T-cell (primary cell): ENCODE data around the gene ERC2. TPM values are rescaled to one million over a fixed set of nuclear protein-coding genes. Genes with fewer than 3 reads are reported as not detected.

Source experiments
- ATAC-seq, 4 experiments: fragments of 200-7000 bp in 3 of 4; fragments of 150-1000 bp in 1 of 4; cut with Tn5 transposase; replicated peaks in 1 of 4; 1 replicate in 3 of 4; 2 replicates in 1 of 4; pipeline ENCODE4 v1.10.0; 2021; ENCODE audit warnings: moderate library complexity in 3 of 4, mild to moderate bottlenecking in 2 of 4, moderate number of reproducible peaks in 1 of 4
- CTCF ChIA-PET, 2 donors: fragments of 300-600 bp; sonication (Branson Sonifier 250); formaldehyde crosslinking; loops; one replicate each; lab custom pipeline; 2022; ENCODE audit warnings: antibody characterized with exemption in 2 of 2; lab: Charles Lee
- POLR2A ChIA-PET, 2 donors: fragments of 300-600 bp; sonication (Branson Sonifier 250); formaldehyde crosslinking; loops; one replicate each; lab custom pipeline; 2022; ENCODE audit warnings: antibody characterized with exemption in 2 of 2; lab: Charles Lee
- DNase-seq, 35 experiments: peaks; one replicate each; pipeline versions ENCODE4 v3.0.0 to v3.0.0-alpha.2; 2013 to 2023
- H3K27ac ChIP-seq: one replicate; pipeline ENCODE4 v1.5.1; 2013; ENCODE audit warnings: low read length
- H3K27me3 ChIP-seq, 2 experiments: replicated peaks in 1 of 2; 1 replicate in 1 of 2; 2 replicates in 1 of 2; pipeline versions ENCODE4 v1.6.1 to v1.7.0; 2013; ENCODE audit warnings: low read length in 1 of 2, mixed read lengths in 1 of 2; ENCODE audit not compliant: control insufficient read depth in 2 of 2, insufficient read depth in 2 of 2; ENCODE audit errors: extremely low read depth in 1 of 2
- H3K36me3 ChIP-seq, 2 donors: 1 replicate in 1 of 2; 2 replicates in 1 of 2; pipeline versions ENCODE4 v1.6.1 to v1.7.0; 2013; ENCODE audit warnings: low read length in 1 of 2; ENCODE audit not compliant: control insufficient read depth in 2 of 2, insufficient read depth in 1 of 2; ENCODE audit errors: extremely low read depth in 1 of 2
- H3K4me1 ChIP-seq, 2 experiments: 1 replicate in 1 of 2; 2 replicates in 1 of 2; pipeline versions ENCODE4 v1.6.1 to v1.7.0; 2013; ENCODE audit warnings: low read length in 2 of 2, mixed read lengths in 1 of 2; ENCODE audit not compliant: insufficient read depth in 2 of 2, control insufficient read depth in 1 of 2; ENCODE audit errors: extremely low read depth in 1 of 2
- H3K4me3 ChIP-seq, 2 donors: 1 replicate in 1 of 2; 2 replicates in 1 of 2; pipeline versions ENCODE4 v1.5.1 to v1.7.0; 2013; ENCODE audit warnings: mild to moderate bottlenecking in 2 of 2, low read length in 1 of 2, moderate library complexity in 1 of 2; ENCODE audit not compliant: control insufficient read depth in 1 of 2; ENCODE audit errors: extremely low read depth in 1 of 2
- H3K9me3 ChIP-seq: 2 replicates; pipeline ENCODE4 v1.7.0; 2013
- H3K27ac Mint-ChIP-seq, 2 donors: one replicate each; pipeline ENCODE4 v1.8.0; 2020 to 2021; ENCODE audit warnings: mild to moderate bottlenecking in 2 of 2, mixed read lengths in 2 of 2
- H3K27me3 Mint-ChIP-seq, 2 donors: one replicate each; pipeline ENCODE4 v1.8.0; 2021 to 2022; ENCODE audit warnings: mixed read lengths in 2 of 2
- H3K36me3 Mint-ChIP-seq: one replicate; pipeline ENCODE4 v1.8.0; 2021; ENCODE audit warnings: mixed read lengths
- H3K4me1 Mint-ChIP-seq, 3 donors: one replicate each; pipeline ENCODE4 v1.8.0; 2020 to 2022; ENCODE audit warnings: mixed read lengths in 3 of 3, mild to moderate bottlenecking in 1 of 3
- H3K4me3 Mint-ChIP-seq, 3 donors: one replicate each; pipeline ENCODE4 v1.8.0; 2020 to 2022; ENCODE audit warnings: mild to moderate bottlenecking in 3 of 3, mixed read lengths in 3 of 3, moderate library complexity in 3 of 3
- H3K9me3 Mint-ChIP-seq, 3 donors: one replicate each; pipeline ENCODE4 v1.8.0; 2020 to 2022; ENCODE audit warnings: mixed read lengths in 3 of 3
- WGBS: methylation state at CpG from one replicate; pipeline ENCODE4 v1.1.5; 2013; ENCODE audit warnings: missing lambda C conversion rate; ENCODE audit not compliant: insufficient coverage; 5-methylcytosine and 5-hydroxymethylcytosine counted together
- total RNA-seq, 35 experiments: library from RNA in 6 of 35; stranded (reverse) in 6 of 35; fragments of 120-200 nt in 1 of 35; gene quantifications; one replicate each; pipeline versions ENCODE4 v1.2.1 to v1.2.4 and lab custom pipeline; 2013 to 2026

Gene ERC2
- total RNA-seq, 5 donors from 2014 or later (not counting 1 experiment from before 2014, with no cell fraction given), result not detected

GRCh38 chr3:55482496-55483195 lies 985.6 kb downstream of the ERC2 start:
- peaks cover 46 to 73% of the 10 kb centered on the region in 2 donors for H3K27me3 Mint-ChIP-seq

GRCh38 chr3:55481744-55482495 lies 986.3 kb downstream of the ERC2 start:
- no peaks in the 10 kb centered on the region for H3K9me3 ChIP-seq
- Mint-ChIP-seq H3K36me3 (no peaks in the 10 kb centered on the region), H3K27ac (no peak overlapping the region), H3K4me3 (no peak overlapping the region), H3K9me3 (no peaks in the 10 kb centered on the region), H3K27me3 (peaks cover 51 to 69% of the 10 kb centered on the region in 2 donors), H3K4me1 (peaks cover 6 to 11% (median 11%) of the 10 kb centered on the region in 3 donors)
- no peak overlapping the region for H3K27ac ChIP-seq
- DNase-seq (no peak), ATAC-seq (peak in 1 of 4 experiments; percentile 50)
- peaks cover 15 to 59% of the 10 kb centered on the region in 2 experiments for H3K27me3 ChIP-seq
- no peaks in the 10 kb centered on the region for H3K36me3 ChIP-seq
- WGBS, result 6% methylated on average over 9 of the region's 37 CpGs
- H3K4me1 ChIP-seq, result peaks cover 15 to 21% of the 10 kb centered on the region in 2 experiments
- CTCF ChIA-PET, result no interaction called here
- H3K4me3 ChIP-seq, result peak overlapping the region in 1 of 2 donors; percentile 52
- POLR2A ChIA-PET, result no interaction called here

More at GRCh38 chr3:55482496-55483195, 985.6 kb downstream of the ERC2 start:
- WGBS, result 2% methylated on average over 22 of the region's 38 CpGs
- Mint-ChIP-seq H3K36me3 (no peaks in the 10 kb centered on the region), H3K4me1 (peaks cover 11 to 14% (median 11%) of the 10 kb centered on the region in 3 donors), H3K4me3 (peak overlapping the region in 1 of 3 donors; percentile 70), H3K27ac (no peak overlapping the region), H3K9me3 (no peaks in the 10 kb centered on the region)
- Histone ChIP-seq H3K9me3 (no peaks in the 10 kb centered on the region), H3K27me3 (peaks cover 17 to 64% of the 10 kb centered on the region in 2 experiments), H3K27ac (no peak overlapping the region), H3K4me3 (peak overlapping the region in 1 of 2 donors; percentile 52), H3K36me3 (no peaks in the 10 kb centered on the region), H3K4me1 (peaks cover 20 to 23% of the 10 kb centered on the region in 2 experiments)
- CTCF ChIA-PET, result no interaction called here
- ATAC-seq (peak in 1 of 4 experiments; percentile 6), DNase-seq (no peak)
- POLR2A ChIA-PET, result no interaction called here

- Mint-ChIP-seq H3K4me3 (no peak overlapping the region), H3K36me3 (no peaks in the 10 kb centered on the region), H3K27ac (no peak overlapping the region), H3K4me1 (peaks cover 0 to 7% (median 7%) of the 10 kb centered on the region in 3 donors), H3K9me3 (no peaks in the 10 kb centered on the region), H3K27me3 (peaks cover 51 to 62% of the 10 kb centered on the region in 2 donors)
- H3K9me3 ChIP-seq, result no peaks in the 10 kb centered on the region
- CTCF ChIA-PET, result interaction anchor here in 1 of 2 donors (0.5 kb wide), 1 partner anchor 18 kb away, joined by 3 read pairs; no protein-coding TSS in a partner anchor
- ATAC-seq (no peak), DNase-seq (no peak)
- no peak overlapping the region for H3K27ac ChIP-seq
- no peaks in the 10 kb centered on the region for H3K36me3 ChIP-seq
- peaks cover 7 to 15% of the 10 kb centered on the region in 2 experiments for H3K4me1 ChIP-seq
- POLR2A ChIA-PET, result no interaction called here
- 6% methylated on average over 28 of the region's 42 CpGs for WGBS
- peaks cover 15 to 51% of the 10 kb centered on the region in 2 experiments for H3K27me3 ChIP-seq
- peak overlapping the region in 1 of 2 donors; percentile 52 for H3K4me3 ChIP-seq
Measured at GRCh38 chr3:55480911-55481743, 987.1 kb downstream of the ERC2 start.

GRCh38 chr3:55477306-55478303 lies 990.7 kb downstream of the ERC2 start:
- H3K27me3 ChIP-seq, result peaks cover 13 to 20% of the 10 kb centered on the region in 2 experiments
- no peaks in the 10 kb centered on the region for H3K4me1 ChIP-seq
- DNase-seq (no peak), ATAC-seq (no peak)
- Mint-ChIP-seq H3K9me3 (peaks cover 0 to 5% (median 0%) of the 10 kb centered on the region in 3 donors), H3K4me3 (no peak overlapping the region), H3K27ac (no peak overlapping the region), H3K4me1 (no peaks in the 10 kb centered on the region), H3K27me3 (peaks cover 40 to 41% of the 10 kb centered on the region in 2 donors), H3K36me3 (no peaks in the 10 kb centered on the region)
- CTCF ChIA-PET, result no interaction called here
- no peak overlapping the region for H3K4me3 ChIP-seq
- WGBS, result 67% methylated on average over 2 of the region's 9 CpGs
- H3K36me3 ChIP-seq, result no peaks in the 10 kb centered on the region
- POLR2A ChIA-PET, result interaction anchor here in 1 of 2 donors (0.8 kb wide), 1 partner anchor 14 kb away, joined by 3 read pairs; no protein-coding TSS in a partner anchor
- H3K9me3 ChIP-seq, result no peaks in the 10 kb centered on the region
- no peak overlapping the region for H3K27ac ChIP-seq

GRCh38 chr3:55476515-55476914 lies 991.8 kb downstream of the ERC2 start:
- Mint-ChIP-seq H3K4me3 (no peak overlapping the region), H3K27me3 (peaks cover 35 to 45% of the 10 kb centered on the region in 2 donors), H3K36me3 (no peaks in the 10 kb centered on the region), H3K4me1 (no peaks in the 10 kb centered on the region), H3K27ac (no peak overlapping the region), H3K9me3 (peaks cover 0 to 5% (median 0%) of the 10 kb centered on the region in 3 donors)
- Histone ChIP-seq H3K27me3 (peaks cover 9 to 13% of the 10 kb centered on the region in 2 experiments), H3K36me3 (no peaks in the 10 kb centered on the region), H3K4me1 (no peaks in the 10 kb centered on the region), H3K9me3 (no peaks in the 10 kb centered on the region), H3K4me3 (no peak overlapping the region), H3K27ac (no peak overlapping the region)
- ChIA-PET CTCF (no interaction called here), POLR2A (interaction anchor here in 1 of 2 donors (0.8 kb wide), 1 partner anchor 13 kb away, joined by 3 read pairs; no protein-coding TSS in a partner anchor)
- ATAC-seq (no peak), DNase-seq (no peak)
- no CpG with 5 or more reads among the region's 3 CpGs for WGBS
